Activated CD8-positive, alpha-beta memory T cell treated with anti-CD3 and anti-CD28 coated beads, Interleukin-2, amount 10 ng/mL, durations not matched to agents 7 days and 5 days (primary cell): ENCODE measurements around the gene CPSF4. TPM values are rescaled to one million over a fixed set of nuclear protein-coding genes. Genes with fewer than 3 reads are reported as not detected.
"Not testable (repeated sequence)": the region's sequence is repeated elsewhere in the genome, so short reads cannot be mapped to it uniquely, and the experiment has no call there.

Experiments
- ATAC-seq: fragments of 150-1000 bp; cut with Tn5 transposase; one replicate; pipeline ENCODE4 v1.10.0; 2021; ENCODE audit warnings: moderate library complexity
- CTCF ChIA-PET: fragments of 350-600 bp; sonication (Branson Sonifier 250); formaldehyde crosslinking; loops from one replicate; lab custom pipeline; 2021; ENCODE audit warnings: antibody characterized with exemption; lab: Charles Lee
- DNase-seq: peaks from one replicate; pipeline ENCODE4 v3.0.0-alpha.2; 2020
- H3K27ac Mint-ChIP-seq: one replicate; pipeline ENCODE4 v1.8.0; 2021; ENCODE audit warnings: mild to moderate bottlenecking, mixed read lengths
- H3K27me3 Mint-ChIP-seq: one replicate; pipeline ENCODE4 v1.8.0; 2021; ENCODE audit warnings: mixed read lengths
- H3K36me3 Mint-ChIP-seq: one replicate; pipeline ENCODE4 v1.8.0; 2021; ENCODE audit warnings: mild to moderate bottlenecking, mixed read lengths
- H3K4me1 Mint-ChIP-seq: one replicate; pipeline ENCODE4 v1.8.0; 2021; ENCODE audit warnings: mixed read lengths
- H3K4me3 Mint-ChIP-seq: one replicate; pipeline ENCODE4 v1.8.0; 2021; ENCODE audit warnings: mild to moderate bottlenecking, moderate library complexity, mixed read lengths
- H3K9me3 Mint-ChIP-seq: one replicate; pipeline ENCODE4 v1.8.0; 2022; ENCODE audit warnings: low read depth, mixed read lengths
- total RNA-seq, 2 experiments: library from RNA; stranded (reverse); gene quantifications; one replicate each; pipeline ENCODE4 v1.2.3, GENCODE V29; 2021

CPSF4 gene
- total RNA-seq, 2 experiments from 2014 or later, result 72.2 to 75.4 TPM

GRCh38 chr7:99415513-99416127 is 23.1 kb upstream of the CPSF4 start:
- Mint-ChIP-seq H3K4me1 (peaks cover 18% of the 10 kb centered on the region), H3K36me3 (peaks cover 55% of the 10 kb centered on the region)
- ATAC-seq, H3K27ac Mint-ChIP-seq, H3K9me3 Mint-ChIP-seq, H3K27me3 Mint-ChIP-seq, H3K4me3 Mint-ChIP-seq, DNase-seq: not testable (repeated sequence)
- CTCF ChIA-PET, result interaction anchor here (0.8 to 1.8 kb wide), 6 partner anchors 8 to 102 kb away, joined by 3 to 6 read pairs (median 3); partner anchors contain the start of genes CPSF4 and PTCD1

- Mint-ChIP-seq H3K4me1 (peaks cover 4% of the 10 kb centered on the region), H3K27me3 (no peaks in the 10 kb centered on the region), H3K4me3 (no peak overlapping the region), H3K36me3 (peaks cover 39% of the 10 kb centered on the region), H3K9me3 (no peaks in the 10 kb centered on the region), H3K27ac (no peak overlapping the region)
- CTCF ChIA-PET, result no interaction called here
- no peak for DNase-seq
- no peak for ATAC-seq
Observed at GRCh38 chr7:99418260-99418659, 20.5 kb upstream of the CPSF4 start.

GRCh38 chr7:99419323-99420021 is 19.3 kb upstream of the CPSF4 start:
- H3K36me3 Mint-ChIP-seq, result peaks cover 38% of the 10 kb centered on the region
- DNase-seq, result no peak
- no peaks in the 10 kb centered on the region for H3K9me3 Mint-ChIP-seq
- CTCF ChIA-PET, result interaction anchor here (1.2 to 1.6 kb wide), 2 partner anchors 11 to 53 kb away, joined by 3 to 5 read pairs; partner anchors contain the start of genes BUD31 and PDAP1
- peaks cover 3% of the 10 kb centered on the region for H3K4me1 Mint-ChIP-seq
- ATAC-seq, result no peak
- H3K4me3 Mint-ChIP-seq, result no peak overlapping the region
- H3K27me3 Mint-ChIP-seq, result no peaks in the 10 kb centered on the region
- H3K27ac Mint-ChIP-seq, result no peak overlapping the region

- H3K27me3 Mint-ChIP-seq, result no peaks in the 10 kb centered on the region
- ATAC-seq (no peak), DNase-seq (no peak)
- H3K36me3 Mint-ChIP-seq, result peaks cover 34% of the 10 kb centered on the region
- CTCF ChIA-PET, result interaction anchor here (0.6 to 1.6 kb wide), 3 partner anchors 11 to 93 kb away, joined by 3 to 5 read pairs (median 3); partner anchors contain the start of genes BUD31 and PDAP1
- no peaks in the 10 kb centered on the region for H3K9me3 Mint-ChIP-seq
- H3K4me3 Mint-ChIP-seq, result no peak overlapping the region
- peaks cover 3% of the 10 kb centered on the region for H3K4me1 Mint-ChIP-seq
- H3K27ac Mint-ChIP-seq, result no peak overlapping the region
Observed at GRCh38 chr7:99420213-99420612, 18.5 kb upstream of the CPSF4 start.

- no peak overlapping the region for H3K4me3 Mint-ChIP-seq
Observed at GRCh38 chr7:99420986-99421385, 17.8 kb upstream of the CPSF4 start.

GRCh38 chr7:99422186-99422585 is 16.6 kb upstream of the CPSF4 start:
- H3K27ac Mint-ChIP-seq, result no peak overlapping the region
- H3K36me3 Mint-ChIP-seq, result peaks cover 24% of the 10 kb centered on the region
- no peaks in the 10 kb centered on the region for H3K9me3 Mint-ChIP-seq
- H3K4me1 Mint-ChIP-seq, result no peaks in the 10 kb centered on the region
- H3K4me3 Mint-ChIP-seq, result no peak overlapping the region
- no peak for ATAC-seq
- CTCF ChIA-PET, result interaction anchor here (0.7 kb wide), 2 partner anchors 8 to 70 kb away, joined by 3 read pairs; no protein-coding TSS in a partner anchor
- no peak for DNase-seq
- H3K27me3 Mint-ChIP-seq, result no peaks in the 10 kb centered on the region

More at GRCh38 chr7:99420986-99421385, 17.8 kb upstream of the CPSF4 start:
- CTCF ChIA-PET, result interaction anchor here (0.6 kb wide), 1 partner anchor 1723 kb away, joined by 3 read pairs; no protein-coding TSS in a partner anchor
- Mint-ChIP-seq H3K27me3 (no peaks in the 10 kb centered on the region), H3K9me3 (no peaks in the 10 kb centered on the region), H3K36me3 (peaks cover 32% of the 10 kb centered on the region), H3K4me1 (peaks cover 2% of the 10 kb centered on the region), H3K27ac (no peak overlapping the region)
- ATAC-seq, result no peak
- no peak for DNase-seq

- ATAC-seq, result no peak
- no peak overlapping the region for H3K4me3 Mint-ChIP-seq
- H3K27me3 Mint-ChIP-seq, result no peaks in the 10 kb centered on the region
- peaks cover 20% of the 10 kb centered on the region for H3K36me3 Mint-ChIP-seq
- CTCF ChIA-PET, result interaction anchor here (0.7 kb wide), 2 partner anchors 9 to 69 kb away, joined by 3 read pairs; no protein-coding TSS in a partner anchor
- H3K9me3 Mint-ChIP-seq, result no peaks in the 10 kb centered on the region
- no peak overlapping the region for H3K27ac Mint-ChIP-seq
- no peak for DNase-seq
- no peaks in the 10 kb centered on the region for H3K4me1 Mint-ChIP-seq
Observed at GRCh38 chr7:99422625-99423024, 16.1 kb upstream of the CPSF4 start.

- ATAC-seq (no peak), DNase-seq (no peak)
- H3K36me3 Mint-ChIP-seq, result peaks cover 18% of the 10 kb centered on the region
- CTCF ChIA-PET, result no interaction called here
- H3K27ac Mint-ChIP-seq, result no peak overlapping the region
- no peaks in the 10 kb centered on the region for H3K27me3 Mint-ChIP-seq
- H3K9me3 Mint-ChIP-seq, result no peaks in the 10 kb centered on the region
- peaks cover 4% of the 10 kb centered on the region for H3K4me1 Mint-ChIP-seq
- no peak overlapping the region for H3K4me3 Mint-ChIP-seq
Observed at GRCh38 chr7:99424932-99425730, 13.6 kb upstream of the CPSF4 start.

GRCh38 chr7:99428972-99429566 is 9.7 kb upstream of the CPSF4 start:
- Mint-ChIP-seq H3K4me1 (peaks cover 4% of the 10 kb centered on the region), H3K4me3 (no peak overlapping the region), H3K9me3 (no peaks in the 10 kb centered on the region), H3K36me3 (peaks cover 18% of the 10 kb centered on the region), H3K27ac (no peak overlapping the region), H3K27me3 (no peaks in the 10 kb centered on the region)
- CTCF ChIA-PET, result no interaction called here
- DNase-seq (no peak), ATAC-seq (no peak)

- H3K27ac Mint-ChIP-seq, result no peak overlapping the region
- H3K4me1 Mint-ChIP-seq, result peaks cover 4% of the 10 kb centered on the region
- H3K36me3 Mint-ChIP-seq, result peaks cover 17% of the 10 kb centered on the region
- ATAC-seq, result no peak
- DNase-seq, result no peak
- no peak overlapping the region for H3K4me3 Mint-ChIP-seq
- H3K9me3 Mint-ChIP-seq, result no peaks in the 10 kb centered on the region
- CTCF ChIA-PET, result no interaction called here
- H3K27me3 Mint-ChIP-seq, result no peaks in the 10 kb centered on the region
Observed at GRCh38 chr7:99429756-99430155, 9.0 kb upstream of the CPSF4 start.

- Mint-ChIP-seq H3K36me3 (peaks cover 18% of the 10 kb centered on the region), H3K4me1 (peaks cover 10% of the 10 kb centered on the region)
- H3K4me3 Mint-ChIP-seq, ATAC-seq, H3K27me3 Mint-ChIP-seq, H3K27ac Mint-ChIP-seq, DNase-seq, H3K9me3 Mint-ChIP-seq, CTCF ChIA-PET: not testable (repeated sequence)
Observed at GRCh38 chr7:99431756-99432540, 6.8 kb upstream of the CPSF4 start.

GRCh38 chr7:99433158-99433557 is 5.6 kb upstream of the CPSF4 start:
- no peaks in the 10 kb centered on the region for H3K27me3 Mint-ChIP-seq
- no peak for DNase-seq
- H3K4me3 Mint-ChIP-seq, result no peak overlapping the region
- no peaks in the 10 kb centered on the region for H3K9me3 Mint-ChIP-seq
- no peak for ATAC-seq
- peaks cover 18% of the 10 kb centered on the region for H3K4me1 Mint-ChIP-seq
- H3K36me3 Mint-ChIP-seq, result peaks cover 14% of the 10 kb centered on the region
- H3K27ac Mint-ChIP-seq, result no peak overlapping the region
- CTCF ChIA-PET, result interaction anchor here (0.9 kb wide), 1 partner anchor 43 kb away, joined by 4 read pairs; no protein-coding TSS in a partner anchor
